ENCODE results near the gene TCEA3. TPM values are rescaled to one million over a fixed set of nuclear protein-coding genes. Genes with fewer than 3 reads are reported as not detected.

TCEA3 gene
- total and polyA plus RNA-seq, 10 of the 15 experiments (the other 5 are each of a cell fraction or from before 2014, with no cell fraction given), result 0.06 to 0.23 (median 0.08) TPM; not detected in 7

DNA sequence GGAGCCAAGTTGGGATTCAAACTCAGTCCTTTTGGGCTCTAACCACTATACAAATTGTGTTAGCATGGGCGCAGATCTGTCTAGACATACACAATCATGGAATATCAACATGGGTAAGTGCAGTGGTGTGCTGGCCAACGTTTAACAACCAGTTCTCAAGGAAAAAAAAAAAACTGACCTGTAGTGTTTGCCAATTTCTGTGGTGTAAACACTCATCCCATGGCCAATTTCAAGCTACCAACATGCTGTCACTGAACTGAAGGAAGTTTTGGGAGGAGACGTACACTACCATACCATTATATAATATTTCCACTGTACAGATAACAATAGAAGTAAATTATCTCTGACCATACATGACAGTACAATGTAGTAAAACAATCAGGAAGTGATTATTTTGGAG, 3.2 kb downstream of the TCEA3 start:
- BruUV-seq (replicated peaks), result no TSS peak
- Histone ChIP-seq H3K4me1 (ENCODE audit: control insufficient read depth, insufficient read depth, low read length) (no peaks in the 10 kb centered on the region; the same call in 1 of the 2 replicates), H4K20me1 (ENCODE audit: control insufficient read depth, insufficient read depth) (no peaks in the 10 kb centered on the region), H3K36me3 (ENCODE audit: control insufficient read depth in 2 of 2, insufficient read depth in 2 of 2, low read length in 1 of 2) (no peaks in the 10 kb centered on the region), H3K4me3 (no peak overlapping the region), H3K79me2 (ENCODE audit: control insufficient read depth, insufficient read depth, low read length) (no peaks in the 10 kb centered on the region), H3K9me3 (replicated peaks; ENCODE audit: control insufficient read depth, insufficient read depth, low read length) (no peaks in the 10 kb centered on the region), H3K27ac (ENCODE audit: control insufficient read depth, insufficient read depth) (no peak overlapping the region), H2AFZ (ENCODE audit: control insufficient read depth, low read depth, low read length) (no peak overlapping the region), H3K4me2 (ENCODE audit: control insufficient read depth, insufficient read depth) (no peak overlapping the region), H3K9ac (ENCODE audit: control insufficient read depth, insufficient read depth, low read length) (no peak overlapping the region), H3K27me3 (replicated peaks in 1 of 2; ENCODE audit: control insufficient read depth in 2 of 2, insufficient read depth in 2 of 2, low read length in 1 of 2) (peaks cover 6 to 7% of the 10 kb centered on the region in 2 experiments)
- SMC1A ChIA-PET (ENCODE audit: uncharacterized antibody, unreplicated experiment), result interaction anchor here (0.7 kb wide), 1 partner anchor 36 kb away, joined by 3 read pairs; no protein-coding TSS in a partner anchor
- in situ Hi-C loops (cut with MboI), result no loop called here
- no peak for ATAC-seq
- POLR2A ChIA-PET, result interaction anchor here (0.9 kb wide), 1 partner anchor 22 kb away, joined by 3 read pairs; no protein-coding TSS in a partner anchor
- 19% methylated on average over 3 of the region's 3 CpGs for WGBS (ENCODE audit: insufficient coverage, insufficient replicate concordance, low lambda C conversion rate, missing lambda C conversion rate)
- FAIRE-seq, result no peak
- RAD21 ChIA-PET (ENCODE audit: unreplicated experiment), result no interaction called here
- no peak for DNase-seq (ENCODE audit: low read depth, low spot score)
- intact Hi-C loops (cut with micrococcal nuclease; ENCODE audit: unreplicated experiment), result no loop called here
- CTCF ChIA-PET, result interaction anchor here (0.6 to 1.5 kb wide), 2 partner anchors 17 to 205 kb away, joined by 4 to 5 read pairs; no protein-coding TSS in a partner anchor
- no peak for TF ChIP-seq EZH2 (IDR thresholded peaks at IDR 0.05; ENCODE audit: borderline replicate concordance, control insufficient read depth, low read depth, low read length)
- TF ChIP-seq HSF1 (IDR thresholded peaks at IDR 0.05; ENCODE audit: low read depth, low read length), result no peak
- TF ChIP-seq CUX1 (IDR thresholded peaks at IDR 0.05; ENCODE audit: insufficient replicate concordance, low read depth, low read length), result no peak
- TF ChIP-seq CBFB (IDR thresholded peaks at IDR 0.05; ENCODE audit: low read depth), result no peak
- TF ChIP-seq, protein P1, sequence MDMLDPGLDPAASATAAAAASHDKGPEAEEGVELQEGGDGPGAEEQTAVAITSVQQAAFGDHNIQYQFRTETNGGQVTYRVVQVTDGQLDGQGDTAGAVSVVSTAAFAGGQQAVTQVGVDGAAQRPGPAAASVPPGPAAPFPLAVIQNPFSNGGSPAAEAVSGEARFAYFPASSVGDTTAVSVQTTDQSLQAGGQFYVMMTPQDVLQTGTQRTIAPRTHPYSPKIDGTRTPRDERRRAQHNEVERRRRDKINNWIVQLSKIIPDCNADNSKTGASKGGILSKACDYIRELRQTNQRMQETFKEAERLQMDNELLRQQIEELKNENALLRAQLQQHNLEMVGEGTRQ (IDR thresholded peaks at IDR 0.05; ENCODE audit: borderline replicate concordance, low read depth, low read length), result no peak
- TF ChIP-seq, protein P2, sequence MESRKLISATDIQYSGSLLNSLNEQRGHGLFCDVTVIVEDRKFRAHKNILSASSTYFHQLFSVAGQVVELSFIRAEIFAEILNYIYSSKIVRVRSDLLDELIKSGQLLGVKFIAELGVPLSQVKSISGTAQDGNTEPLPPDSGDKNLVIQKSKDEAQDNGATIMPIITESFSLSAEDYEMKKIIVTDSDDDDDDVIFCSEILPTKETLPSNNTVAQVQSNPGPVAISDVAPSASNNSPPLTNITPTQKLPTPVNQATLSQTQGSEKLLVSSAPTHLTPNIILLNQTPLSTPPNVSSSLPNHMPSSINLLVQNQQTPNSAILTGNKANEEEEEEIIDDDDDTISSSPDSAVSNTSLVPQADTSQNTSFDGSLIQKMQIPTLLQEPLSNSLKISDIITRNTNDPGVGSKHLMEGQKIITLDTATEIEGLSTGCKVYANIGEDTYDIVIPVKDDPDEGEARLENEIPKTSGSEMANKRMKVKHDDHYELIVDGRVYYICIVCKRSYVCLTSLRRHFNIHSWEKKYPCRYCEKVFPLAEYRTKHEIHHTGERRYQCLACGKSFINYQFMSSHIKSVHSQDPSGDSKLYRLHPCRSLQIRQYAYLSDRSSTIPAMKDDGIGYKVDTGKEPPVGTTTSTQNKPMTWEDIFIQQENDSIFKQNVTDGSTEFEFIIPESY (IDR thresholded peaks at IDR 0.05), result no peak
- TF ChIP-seq GATAD2B (conservative IDR thresholded peaks at IDR 0.05; ENCODE audit: low read depth), result no peak
- no peak for TF ChIP-seq PBX3 (IDR thresholded peaks at IDR 0.05; ENCODE audit: insufficient replicate concordance, low read depth, low read length)
- TF ChIP-seq EGR1 (IDR thresholded peaks at IDR 0.05; ENCODE audit: borderline replicate concordance in 1 of 2, low read depth in 2 of 2, low read length in 2 of 2), result no peak
- no peak for TF ChIP-seq NR2F1 (conservative IDR thresholded peaks at IDR 0.05)
- TF ChIP-seq SIN3A (IDR thresholded peaks at IDR 0.05; ENCODE audit: low read depth, low read length), result no peak
- TF ChIP-seq TAF1 (IDR thresholded peaks at IDR 0.05; ENCODE audit: borderline replicate concordance, low read depth, low read length), result no peak
